Measurements from ENCODE around the gene PRSS53. TPM values are rescaled to one million over a fixed set of nuclear protein-coding genes. Genes with fewer than 3 reads are reported as not detected.
A peak's percentile ranks its signal among the peaks of the same experiment; 100 is the strongest.

PRSS53 gene
- total RNA-seq, 1 experiment from 2014 or later, result 4.4 TPM

GRCh38 chr16:31127182-31127581, 38.4 kb upstream of the PRSS53 start:
- BruUV-seq (replicated peaks), result no TSS peak
- Mint-ChIP-seq H3K9me3 (ENCODE audit: unreplicated experiment) (no peaks in the 10 kb centered on the region), H3K27me3 (ENCODE audit: insufficient read depth, unreplicated experiment) (no peaks in the 10 kb centered on the region), H3K4me3 (ENCODE audit: unreplicated experiment) (no peak overlapping the region), H3K36me3 (ENCODE audit: insufficient read depth, unreplicated experiment) (peaks cover 40% of the 10 kb centered on the region), H3K4me1 (ENCODE audit: insufficient read depth, unreplicated experiment) (no peaks in the 10 kb centered on the region), H3K27ac (ENCODE audit: low read depth, unreplicated experiment) (peak overlapping the region; percentile 23)
- intact Hi-C loops (cut with micrococcal nuclease), result no loop called here
- TF ChIP-seq CTCF (IDR thresholded peaks at IDR 0.05; ENCODE audit: unreplicated experiment), result no peak
- CTCF ChIA-PET, result interaction anchor here (0.6 to 1.0 kb wide), 2 partner anchors 15 to 315 kb away, joined by 3 read pairs; partner anchors contain the start of gene ZNF843
- POLR2A ChIA-PET, result interaction anchor here (0.7 to 1.9 kb wide), 3 partner anchors 9 to 54 kb away, joined by 3 to 6 read pairs (median 5); partner anchors contain the start of genes KAT8 and PRSS8
- DNase-seq (ENCODE audit: unreplicated experiment), result no peak

DNA sequence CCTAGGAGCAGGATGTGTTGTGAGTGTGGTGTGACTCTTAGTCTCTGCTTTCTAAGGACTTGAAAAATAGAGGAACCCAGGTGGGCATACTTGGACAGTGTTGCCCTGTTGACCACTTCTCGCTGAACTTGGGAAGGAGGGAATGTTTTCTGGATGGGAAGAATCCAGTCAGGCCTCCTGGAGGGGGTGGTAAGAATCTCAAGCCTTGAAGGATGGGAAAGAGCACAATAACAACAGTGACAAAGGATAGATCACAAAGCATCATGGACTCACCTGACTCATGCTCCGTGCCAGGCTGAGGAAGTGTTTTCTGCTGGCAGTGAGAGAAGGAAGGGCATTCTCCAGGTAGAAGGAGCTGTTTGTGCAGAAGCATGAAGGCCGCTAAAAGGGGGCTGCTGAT, 37.1 kb upstream of the PRSS53 start:
- ChIA-PET CTCF (interaction anchor here (0.9 kb wide), 1 partner anchor 13 kb away, joined by 3 read pairs; no protein-coding TSS in a partner anchor), POLR2A (interaction anchor here (1.8 to 1.9 kb wide), 2 partner anchors 9 kb away, joined by 6 read pairs; partner anchors contain the start of genes KAT8 and PRSS8)
- intact Hi-C loops (cut with micrococcal nuclease), result no loop called here
- Mint-ChIP-seq H3K27me3 (ENCODE audit: insufficient read depth, unreplicated experiment) (no peaks in the 10 kb centered on the region), H3K9me3 (ENCODE audit: unreplicated experiment) (no peaks in the 10 kb centered on the region), H3K4me1 (ENCODE audit: insufficient read depth, unreplicated experiment) (no peaks in the 10 kb centered on the region), H3K4me3 (ENCODE audit: unreplicated experiment) (no peak overlapping the region), H3K27ac (ENCODE audit: low read depth, unreplicated experiment) (no peak overlapping the region), H3K36me3 (ENCODE audit: insufficient read depth, unreplicated experiment) (peaks cover 51% of the 10 kb centered on the region)
- DNase-seq (ENCODE audit: unreplicated experiment), result no peak
- BruUV-seq (replicated peaks), result no TSS peak
- no peak for TF ChIP-seq CTCF (IDR thresholded peaks at IDR 0.05; ENCODE audit: unreplicated experiment)

DNA sequence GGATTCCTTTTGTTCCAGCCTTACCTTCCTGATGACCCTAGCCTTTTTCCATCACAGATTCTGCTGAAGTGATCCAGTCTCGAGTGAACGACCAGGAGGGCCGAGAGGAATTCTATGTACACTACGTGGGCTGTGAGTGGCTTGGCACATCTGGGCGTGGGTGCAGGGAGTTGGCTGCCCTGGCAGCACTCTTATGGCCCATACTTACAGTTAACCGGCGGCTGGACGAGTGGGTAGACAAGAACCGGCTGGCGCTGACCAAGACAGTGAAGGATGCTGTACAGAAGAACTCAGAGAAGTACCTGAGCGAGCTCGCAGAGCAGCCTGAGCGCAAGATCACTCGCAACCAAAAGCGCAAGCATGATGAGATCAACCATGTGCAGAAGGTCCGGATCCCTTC, 31.4 kb upstream of the PRSS53 start:
- Mint-ChIP-seq H3K27me3 (ENCODE audit: insufficient read depth, unreplicated experiment) (no peaks in the 10 kb centered on the region), H3K36me3 (ENCODE audit: insufficient read depth, unreplicated experiment) (peaks cover 67% of the 10 kb centered on the region), H3K4me1 (ENCODE audit: insufficient read depth, unreplicated experiment) (peaks cover 11% of the 10 kb centered on the region), H3K4me3 (ENCODE audit: unreplicated experiment) (no peak overlapping the region), H3K9me3 (ENCODE audit: unreplicated experiment) (no peaks in the 10 kb centered on the region), H3K27ac (ENCODE audit: low read depth, unreplicated experiment) (peak overlapping the region; percentile 94)
- DNase-seq (ENCODE audit: unreplicated experiment), result no peak
- intact Hi-C loops (cut with micrococcal nuclease), result no loop called here
- ChIA-PET CTCF (interaction anchor here (0.7 to 2.7 kb wide), 4 partner anchors 9 to 323 kb away, joined by 3 to 25 read pairs (median 4); partner anchors contain the start of gene ZNF843), POLR2A (interaction anchor here (3.9 to 7.5 kb wide), 2 partner anchors 14 to 26 kb away, joined by 44 to 201 read pairs; partner anchors contain the start of genes PRSS8 and VKORC1)
- TF ChIP-seq CTCF (IDR thresholded peaks at IDR 0.05; ENCODE audit: unreplicated experiment), result no peak
- no TSS peak for BruUV-seq (replicated peaks)

- BruUV-seq (replicated peaks), result TSS peak; percentile 42
- intact Hi-C loops (cut with micrococcal nuclease), result loop anchor here (1.0 to 5.0 kb wide), 3 partner anchors 17 to 131 kb away; partner anchors contain the start of genes FUS, HSD3B7 and PRSS8
Measured at GRCh38 chr16:31118223-31119155, 29.7 kb upstream of the PRSS53 start.

More at GRCh38 chr16:31118223-31119155, 29.7 kb upstream of the PRSS53 start:
- Mint-ChIP-seq H3K4me1 (ENCODE audit: insufficient read depth, unreplicated experiment) (peaks cover 16% of the 10 kb centered on the region), H3K27ac (ENCODE audit: low read depth, unreplicated experiment) (peak overlapping the region; percentile 94), H3K36me3 (ENCODE audit: insufficient read depth, unreplicated experiment) (peaks cover 64% of the 10 kb centered on the region), H3K9me3 (ENCODE audit: unreplicated experiment) (no peaks in the 10 kb centered on the region), H3K27me3 (ENCODE audit: insufficient read depth, unreplicated experiment) (no peaks in the 10 kb centered on the region), H3K4me3 (ENCODE audit: unreplicated experiment) (peak overlapping the region; percentile 74)
- ChIA-PET CTCF (interaction anchor here (0.6 to 3.4 kb wide), 4 partner anchors 18 to 341 kb away, joined by 3 to 29 read pairs (median 5); partner anchors contain the start of gene PRSS8), POLR2A (interaction anchor here (0.6 to 7.5 kb wide), 22 partner anchors 10 to 759 kb away, joined by 3 to 201 read pairs (median 12); partner anchors contain the start of genes ARMC5, BCKDK, FUS and HSD3B7)
- peak; percentile 92 for DNase-seq (ENCODE audit: unreplicated experiment)
- no peak for TF ChIP-seq CTCF (IDR thresholded peaks at IDR 0.05; ENCODE audit: unreplicated experiment)
